ENCODE measurements around the gene ZFAND6.
"Not testable (repeated sequence)": the region's sequence is repeated elsewhere in the genome, so short reads cannot be mapped to it uniquely, and the experiment has no call there.

The ZFAND6 gene

GRCh38 chr15:80042568-80042967 is 16.9 kb upstream of the ZFAND6 start:
- Histone ChIP-seq H3K27me3 (replicated peaks; ENCODE audit: control insufficient read depth, insufficient read depth, low read length, poor library complexity, severe bottlenecking) (no peaks in the 10 kb centered on the region), H3K4me3 (ENCODE audit: insufficient read depth, low read depth, low read length, poor library complexity, severe bottlenecking) (no peak overlapping the region), H3K36me3 (ENCODE audit: control insufficient read depth, insufficient read depth, low read length) (no peaks in the 10 kb centered on the region), H3K9me3 (ENCODE audit: control insufficient read depth, low read length) (no peaks in the 10 kb centered on the region), H3K27ac (ENCODE audit: insufficient read depth, low read length, poor library complexity, severe bottlenecking) (no peak overlapping the region), H3K4me1 (ENCODE audit: control insufficient read depth, insufficient read depth, low read length, poor library complexity, severe bottlenecking) (no peaks in the 10 kb centered on the region)
- DNase-seq: no peak

- not testable (repeated sequence) for H3K4me3 ChIP-seq (ENCODE audit: insufficient read depth, low read depth, low read length, poor library complexity, severe bottlenecking); H3K4me1 ChIP-seq (ENCODE audit: control insufficient read depth, insufficient read depth, low read length, poor library complexity, severe bottlenecking); H3K36me3 ChIP-seq (ENCODE audit: control insufficient read depth, insufficient read depth, low read length); DNase-seq; H3K27ac ChIP-seq (ENCODE audit: insufficient read depth, low read length, poor library complexity, severe bottlenecking); H3K9me3 ChIP-seq (ENCODE audit: control insufficient read depth, low read length); H3K27me3 ChIP-seq (replicated peaks; ENCODE audit: control insufficient read depth, insufficient read depth, low read length, poor library complexity, severe bottlenecking)
Measured at GRCh38 chr15:80045219-80045618, 14.3 kb upstream of the ZFAND6 start.

DNA sequence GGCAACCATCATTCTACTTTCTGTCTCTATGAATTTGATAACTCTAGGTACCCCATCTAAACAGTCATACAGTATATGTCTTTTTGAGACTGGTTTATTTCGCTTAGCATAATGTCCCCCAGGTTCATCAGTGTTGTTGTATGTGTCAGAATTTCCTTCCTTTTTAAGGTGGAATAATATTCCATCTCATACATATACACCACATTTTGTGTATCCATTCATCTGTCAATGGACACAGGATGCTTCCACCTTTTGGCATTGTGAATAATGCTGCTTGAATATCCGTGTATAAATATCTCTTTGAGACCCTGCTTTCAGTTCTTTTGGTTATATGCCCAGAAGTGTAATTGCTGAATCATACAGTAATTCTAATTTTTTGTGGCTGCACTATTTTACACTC is 10.4 kb upstream of the ZFAND6 start:
- H3K9me3 ChIP-seq (ENCODE audit: control insufficient read depth, low read length): no peaks in the 10 kb centered on the region
- no peak overlapping the region for H3K4me3 ChIP-seq (ENCODE audit: insufficient read depth, low read depth, low read length, poor library complexity, severe bottlenecking)
- H3K27ac ChIP-seq (ENCODE audit: insufficient read depth, low read length, poor library complexity, severe bottlenecking): no peak overlapping the region
- H3K36me3 ChIP-seq (ENCODE audit: control insufficient read depth, insufficient read depth, low read length): no peaks in the 10 kb centered on the region
- H3K4me1 ChIP-seq (ENCODE audit: control insufficient read depth, insufficient read depth, low read length, poor library complexity, severe bottlenecking): no peaks in the 10 kb centered on the region
- no peak for DNase-seq
- H3K27me3 ChIP-seq (replicated peaks; ENCODE audit: control insufficient read depth, insufficient read depth, low read length, poor library complexity, severe bottlenecking): no peaks in the 10 kb centered on the region

DNA sequence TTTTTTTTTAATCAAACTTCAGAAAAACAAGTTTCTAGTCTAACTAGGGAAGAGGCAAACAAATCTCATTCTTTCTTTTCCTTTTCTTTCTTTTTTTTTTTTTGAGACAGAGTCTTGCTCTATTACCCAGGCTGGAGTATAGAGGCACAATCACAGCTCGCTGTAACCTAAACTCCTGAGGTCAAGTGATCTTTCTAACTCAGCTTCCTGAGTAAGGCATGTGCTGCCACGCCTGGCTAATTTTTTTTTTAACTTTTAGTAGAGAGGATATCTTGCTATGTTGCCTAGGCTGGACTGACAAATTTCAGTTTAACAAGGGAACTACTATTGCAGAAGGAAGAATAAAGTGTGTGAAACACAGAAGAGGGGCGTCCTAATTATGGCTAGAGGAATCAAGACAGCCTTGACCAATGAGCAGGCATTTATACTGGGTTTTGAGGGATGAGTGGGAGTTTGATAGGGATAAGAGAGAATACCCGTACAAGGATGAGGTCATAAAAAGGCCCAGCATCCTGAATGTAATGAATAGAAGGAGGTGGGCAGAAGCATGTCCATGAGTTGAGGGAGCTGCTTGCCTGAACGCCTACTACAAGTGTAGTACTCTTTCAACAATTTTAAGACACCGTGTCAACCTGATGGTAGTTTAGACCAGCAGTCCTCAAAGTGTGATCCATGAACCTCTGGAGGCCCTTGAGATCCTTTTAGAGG is 6.7 kb upstream of the ZFAND6 start:
- no peak overlapping the region for H3K27ac ChIP-seq (ENCODE audit: insufficient read depth, low read length, poor library complexity, severe bottlenecking)
- no peaks in the 10 kb centered on the region for H3K36me3 ChIP-seq (ENCODE audit: control insufficient read depth, insufficient read depth, low read length)
- H3K27me3 ChIP-seq (replicated peaks; ENCODE audit: control insufficient read depth, insufficient read depth, low read length, poor library complexity, severe bottlenecking): no peaks in the 10 kb centered on the region

GRCh38 chr15:80055933-80056332 is 3.5 kb upstream of the ZFAND6 start:
- no peaks in the 10 kb centered on the region for H3K36me3 ChIP-seq (ENCODE audit: control insufficient read depth, insufficient read depth, low read length)

More for the DNA sequence above, 6.7 kb upstream of the ZFAND6 start:
- DNase-seq: no peak
- Histone ChIP-seq H3K4me1 (ENCODE audit: control insufficient read depth, insufficient read depth, low read length, poor library complexity, severe bottlenecking) (no peaks in the 10 kb centered on the region), H3K9me3 (ENCODE audit: control insufficient read depth, low read length) (no peaks in the 10 kb centered on the region), H3K4me3 (ENCODE audit: insufficient read depth, low read depth, low read length, poor library complexity, severe bottlenecking) (no peak overlapping the region)

GRCh38 chr15:80058044-80058443 is 1.4 kb upstream of the ZFAND6 start:
- H3K4me1 ChIP-seq (ENCODE audit: control insufficient read depth, insufficient read depth, low read length, poor library complexity, severe bottlenecking): peaks cover 9% of the 10 kb centered on the region
- H3K9me3 ChIP-seq (ENCODE audit: control insufficient read depth, low read length): no peaks in the 10 kb centered on the region
- DNase-seq: no peak
- no peak overlapping the region for H3K27ac ChIP-seq (ENCODE audit: insufficient read depth, low read length, poor library complexity, severe bottlenecking)
- H3K36me3 ChIP-seq (ENCODE audit: control insufficient read depth, insufficient read depth, low read length): no peaks in the 10 kb centered on the region
- no peak overlapping the region for H3K4me3 ChIP-seq (ENCODE audit: insufficient read depth, low read depth, low read length, poor library complexity, severe bottlenecking)
- no peaks in the 10 kb centered on the region for H3K27me3 ChIP-seq (replicated peaks; ENCODE audit: control insufficient read depth, insufficient read depth, low read length, poor library complexity, severe bottlenecking)

More at GRCh38 chr15:80055933-80056332, 3.5 kb upstream of the ZFAND6 start:
- DNase-seq: no peak
- peaks cover 8% of the 10 kb centered on the region for H3K4me1 ChIP-seq (ENCODE audit: control insufficient read depth, insufficient read depth, low read length, poor library complexity, severe bottlenecking)
- H3K27ac ChIP-seq (ENCODE audit: insufficient read depth, low read length, poor library complexity, severe bottlenecking): no peak overlapping the region
- H3K27me3 ChIP-seq (replicated peaks; ENCODE audit: control insufficient read depth, insufficient read depth, low read length, poor library complexity, severe bottlenecking): no peaks in the 10 kb centered on the region
- H3K9me3 ChIP-seq (ENCODE audit: control insufficient read depth, low read length): no peaks in the 10 kb centered on the region
- no peak overlapping the region for H3K4me3 ChIP-seq (ENCODE audit: insufficient read depth, low read depth, low read length, poor library complexity, severe bottlenecking)

DNA sequence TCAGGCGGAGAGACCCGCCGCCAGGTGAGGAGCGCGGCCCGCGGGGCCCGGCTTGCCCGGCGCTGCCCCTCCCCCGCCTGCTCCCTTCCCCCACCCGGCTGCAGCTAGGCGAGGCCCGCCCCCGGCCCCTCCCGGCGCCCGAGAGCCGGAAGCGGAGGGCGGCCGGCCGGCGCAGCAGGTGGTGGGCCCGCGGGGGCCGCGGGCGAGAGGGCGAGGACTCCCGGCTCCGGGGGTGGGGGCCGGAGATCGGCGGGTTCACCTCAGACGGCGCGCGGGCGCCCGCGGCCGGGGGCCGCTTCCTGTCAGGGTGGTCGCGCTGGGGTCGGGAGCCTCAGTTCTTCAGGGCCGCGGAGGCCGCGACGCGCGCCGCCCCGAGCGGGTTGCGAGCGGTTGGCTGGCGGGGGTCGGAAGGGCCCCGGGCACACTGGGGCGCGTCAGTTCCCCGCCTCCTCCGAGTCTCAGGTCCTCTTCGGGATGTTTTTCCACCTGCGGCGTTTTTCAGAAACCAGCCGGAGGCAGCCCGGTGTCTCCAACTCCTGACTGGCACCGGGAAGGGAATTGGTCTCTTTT is 395 bp downstream of the ZFAND6 start:
- Histone ChIP-seq H3K27ac (ENCODE audit: insufficient read depth, low read length, poor library complexity, severe bottlenecking) (peak overlapping the region; percentile 74), H3K36me3 (ENCODE audit: control insufficient read depth, insufficient read depth, low read length) (no peaks in the 10 kb centered on the region), H3K4me1 (ENCODE audit: control insufficient read depth, insufficient read depth, low read length, poor library complexity, severe bottlenecking) (peaks cover 12% of the 10 kb centered on the region), H3K4me3 (ENCODE audit: insufficient read depth, low read depth, low read length, poor library complexity, severe bottlenecking) (peak overlapping the region; percentile 68), H3K9me3 (ENCODE audit: control insufficient read depth, low read length) (no peaks in the 10 kb centered on the region), H3K27me3 (replicated peaks; ENCODE audit: control insufficient read depth, insufficient read depth, low read length, poor library complexity, severe bottlenecking) (no peaks in the 10 kb centered on the region)
- DNase-seq: peak in 1 of 3 donors; percentile 40

GRCh38 chr15:80060356-80061006 is 1.0 kb downstream of the ZFAND6 start:
- Histone ChIP-seq H3K36me3 (ENCODE audit: control insufficient read depth, insufficient read depth, low read length) (no peaks in the 10 kb centered on the region), H3K27me3 (replicated peaks; ENCODE audit: control insufficient read depth, insufficient read depth, low read length, poor library complexity, severe bottlenecking) (no peaks in the 10 kb centered on the region), H3K27ac (ENCODE audit: insufficient read depth, low read length, poor library complexity, severe bottlenecking) (peak overlapping the region; percentile 74), H3K9me3 (ENCODE audit: control insufficient read depth, low read length) (no peaks in the 10 kb centered on the region), H3K4me3 (ENCODE audit: insufficient read depth, low read depth, low read length, poor library complexity, severe bottlenecking) (peak overlapping the region; percentile 68), H3K4me1 (ENCODE audit: control insufficient read depth, insufficient read depth, low read length, poor library complexity, severe bottlenecking) (peaks cover 12% of the 10 kb centered on the region)
- DNase-seq: no peak

DNA sequence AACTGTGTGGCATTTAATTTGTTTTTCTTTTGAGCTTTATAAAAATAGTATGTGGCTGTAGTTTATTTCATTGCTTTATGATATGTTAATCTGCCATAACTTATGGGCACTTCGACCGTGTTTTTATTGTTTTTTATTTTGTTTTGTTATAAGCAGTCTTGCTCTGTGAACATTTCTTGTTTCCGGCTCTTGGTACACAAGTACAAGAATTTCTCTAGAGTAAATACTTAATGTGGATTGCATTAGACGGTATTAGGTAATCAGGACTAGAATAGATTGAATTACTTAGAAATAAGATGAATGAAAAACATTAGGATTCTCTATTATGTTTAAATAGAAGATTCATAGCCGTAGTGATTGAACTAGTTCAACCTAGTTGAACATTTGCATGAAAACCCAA is 2.1 kb downstream of the ZFAND6 start:
- Histone ChIP-seq H3K36me3 (ENCODE audit: control insufficient read depth, insufficient read depth, low read length) (no peaks in the 10 kb centered on the region), H3K27me3 (replicated peaks; ENCODE audit: control insufficient read depth, insufficient read depth, low read length, poor library complexity, severe bottlenecking) (no peaks in the 10 kb centered on the region), H3K9me3 (ENCODE audit: control insufficient read depth, low read length) (no peaks in the 10 kb centered on the region), H3K4me3 (ENCODE audit: insufficient read depth, low read depth, low read length, poor library complexity, severe bottlenecking) (no peak overlapping the region), H3K27ac (ENCODE audit: insufficient read depth, low read length, poor library complexity, severe bottlenecking) (no peak overlapping the region), H3K4me1 (ENCODE audit: control insufficient read depth, insufficient read depth, low read length, poor library complexity, severe bottlenecking) (peaks cover 12% of the 10 kb centered on the region)
- DNase-seq: no peak

DNA sequence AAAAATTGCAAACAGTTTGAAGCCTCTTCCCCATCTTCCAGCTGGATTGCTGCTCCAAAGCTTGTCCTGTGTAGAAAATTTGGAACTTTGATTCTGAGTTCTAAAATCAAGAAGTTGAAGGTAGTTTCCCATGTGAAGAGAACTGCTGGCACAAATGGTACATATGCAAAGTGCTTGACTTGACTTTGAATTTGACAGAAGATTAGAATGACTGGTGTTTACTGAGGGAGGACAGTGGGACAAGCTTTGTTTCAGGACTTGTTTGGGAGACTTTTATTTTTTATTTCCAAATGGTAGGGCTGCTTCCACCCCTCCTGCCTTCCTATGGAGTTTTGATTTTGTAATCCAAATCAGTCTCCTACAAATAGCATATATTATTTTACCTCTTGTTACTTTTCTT is 7.4 kb downstream of the ZFAND6 start:
- Histone ChIP-seq H3K36me3 (ENCODE audit: control insufficient read depth, insufficient read depth, low read length) (no peaks in the 10 kb centered on the region), H3K4me3 (ENCODE audit: insufficient read depth, low read depth, low read length, poor library complexity, severe bottlenecking) (no peak overlapping the region), H3K4me1 (ENCODE audit: control insufficient read depth, insufficient read depth, low read length, poor library complexity, severe bottlenecking) (peaks cover 4% of the 10 kb centered on the region), H3K27ac (ENCODE audit: insufficient read depth, low read length, poor library complexity, severe bottlenecking) (no peak overlapping the region), H3K9me3 (ENCODE audit: control insufficient read depth, low read length) (no peaks in the 10 kb centered on the region), H3K27me3 (replicated peaks; ENCODE audit: control insufficient read depth, insufficient read depth, low read length, poor library complexity, severe bottlenecking) (no peaks in the 10 kb centered on the region)
- no peak for DNase-seq
